ENCODE measurements around the gene METTL27.

- no peak for TF ChIP-seq REST (IDR thresholded peaks at IDR 0.05)
- no peak for TF ChIP-seq CTCF (IDR thresholded peaks at IDR 0.05; ENCODE audit: low read depth, low read length, missing input control)
These were observed 10.8 kb downstream of the METTL27 start for GRCh38 chr7:73831584-73831833.

Data from liver (tissue), 2 donors.